T-cell (primary cell): ENCODE data around the gene FSHR. TPM values are rescaled to one million over a fixed set of nuclear protein-coding genes. Genes with fewer than 3 reads are reported as not detected.

Source experiments
- ATAC-seq, 4 experiments: fragments of 200-7000 bp in 3 of 4; fragments of 150-1000 bp in 1 of 4; cut with Tn5 transposase; replicated peaks in 1 of 4; 1 replicate in 3 of 4; 2 replicates in 1 of 4; pipeline ENCODE4 v1.10.0; 2021; ENCODE audit warnings: moderate library complexity in 3 of 4, mild to moderate bottlenecking in 2 of 4, moderate number of reproducible peaks in 1 of 4
- CTCF ChIA-PET, 2 donors: fragments of 300-600 bp; sonication (Branson Sonifier 250); formaldehyde crosslinking; loops; one replicate each; lab custom pipeline; 2022; ENCODE audit warnings: antibody characterized with exemption in 2 of 2; lab: Charles Lee
- POLR2A ChIA-PET, 2 donors: fragments of 300-600 bp; sonication (Branson Sonifier 250); formaldehyde crosslinking; loops; one replicate each; lab custom pipeline; 2022; ENCODE audit warnings: antibody characterized with exemption in 2 of 2; lab: Charles Lee
- DNase-seq, 35 experiments: peaks; one replicate each; pipeline versions ENCODE4 v3.0.0 to v3.0.0-alpha.2; 2013 to 2023
- H3K27ac ChIP-seq: one replicate; pipeline ENCODE4 v1.5.1; 2013; ENCODE audit warnings: low read length
- H3K27me3 ChIP-seq, 2 experiments: replicated peaks in 1 of 2; 1 replicate in 1 of 2; 2 replicates in 1 of 2; pipeline versions ENCODE4 v1.6.1 to v1.7.0; 2013; ENCODE audit warnings: low read length in 1 of 2, mixed read lengths in 1 of 2; ENCODE audit not compliant: control insufficient read depth in 2 of 2, insufficient read depth in 2 of 2; ENCODE audit errors: extremely low read depth in 1 of 2
- H3K36me3 ChIP-seq, 2 donors: 1 replicate in 1 of 2; 2 replicates in 1 of 2; pipeline versions ENCODE4 v1.6.1 to v1.7.0; 2013; ENCODE audit warnings: low read length in 1 of 2; ENCODE audit not compliant: control insufficient read depth in 2 of 2, insufficient read depth in 1 of 2; ENCODE audit errors: extremely low read depth in 1 of 2
- H3K4me1 ChIP-seq, 2 experiments: 1 replicate in 1 of 2; 2 replicates in 1 of 2; pipeline versions ENCODE4 v1.6.1 to v1.7.0; 2013; ENCODE audit warnings: low read length in 2 of 2, mixed read lengths in 1 of 2; ENCODE audit not compliant: insufficient read depth in 2 of 2, control insufficient read depth in 1 of 2; ENCODE audit errors: extremely low read depth in 1 of 2
- H3K4me3 ChIP-seq, 2 donors: 1 replicate in 1 of 2; 2 replicates in 1 of 2; pipeline versions ENCODE4 v1.5.1 to v1.7.0; 2013; ENCODE audit warnings: mild to moderate bottlenecking in 2 of 2, low read length in 1 of 2, moderate library complexity in 1 of 2; ENCODE audit not compliant: control insufficient read depth in 1 of 2; ENCODE audit errors: extremely low read depth in 1 of 2
- H3K9me3 ChIP-seq: 2 replicates; pipeline ENCODE4 v1.7.0; 2013
- H3K27ac Mint-ChIP-seq, 2 donors: one replicate each; pipeline ENCODE4 v1.8.0; 2020 to 2021; ENCODE audit warnings: mild to moderate bottlenecking in 2 of 2, mixed read lengths in 2 of 2
- H3K27me3 Mint-ChIP-seq, 2 donors: one replicate each; pipeline ENCODE4 v1.8.0; 2021 to 2022; ENCODE audit warnings: mixed read lengths in 2 of 2
- H3K36me3 Mint-ChIP-seq: one replicate; pipeline ENCODE4 v1.8.0; 2021; ENCODE audit warnings: mixed read lengths
- H3K4me1 Mint-ChIP-seq, 3 donors: one replicate each; pipeline ENCODE4 v1.8.0; 2020 to 2022; ENCODE audit warnings: mixed read lengths in 3 of 3, mild to moderate bottlenecking in 1 of 3
- H3K4me3 Mint-ChIP-seq, 3 donors: one replicate each; pipeline ENCODE4 v1.8.0; 2020 to 2022; ENCODE audit warnings: mild to moderate bottlenecking in 3 of 3, mixed read lengths in 3 of 3, moderate library complexity in 3 of 3
- H3K9me3 Mint-ChIP-seq, 3 donors: one replicate each; pipeline ENCODE4 v1.8.0; 2020 to 2022; ENCODE audit warnings: mixed read lengths in 3 of 3
- WGBS: methylation state at CpG from one replicate; pipeline ENCODE4 v1.1.5; 2013; ENCODE audit warnings: missing lambda C conversion rate; ENCODE audit not compliant: insufficient coverage; 5-methylcytosine and 5-hydroxymethylcytosine counted together
- total RNA-seq, 35 experiments: library from RNA in 6 of 35; stranded (reverse) in 6 of 35; fragments of 120-200 nt in 1 of 35; gene quantifications; one replicate each; pipeline versions ENCODE4 v1.2.1 to v1.2.4 and lab custom pipeline; 2013 to 2026

Gene FSHR
- total RNA-seq (not detected), total RNA-seq (lab: John Stamatoyannopoulos, UW) (0 to 0.08 (median 0) reads per million in 29 experiments)
- total RNA-seq (2013) = not detected

- Histone ChIP-seq H3K4me3 (no peak within 1 kb of the TSS), H3K27me3 (no peaks in the 10 kb centered on the region), H3K4me1 (no peaks in the 10 kb centered on the region), H3K9me3 (no peaks in the 10 kb centered on the region), H3K27ac (no peak within 1 kb of the TSS), H3K36me3 (no peaks in the 10 kb centered on the region)
- Mint-ChIP-seq H3K27me3 (no peaks in the 10 kb centered on the region), H3K4me1 (no peaks in the 10 kb centered on the region), H3K4me3 (no peak within 1 kb of the TSS), H3K27ac (no peak within 1 kb of the TSS), H3K36me3 (no peaks in the 10 kb centered on the region), H3K9me3 (peaks cover 0 to 5% (median 4%) of the 10 kb centered on the region in 3 donors)
- DNase-seq (no peak), ATAC-seq (no peak)
- CTCF ChIA-PET = no interaction called here
- 85% methylated on average over 2 of the region's 4 CpGs for WGBS
- POLR2A ChIA-PET = no interaction called here
These were observed at the start of gene FSHR for GRCh38 chr2:49154140-49154539. FSHR (minus strand) TSS chr2:49154515; CDS start chr2:49154417, 98 bp downstream.

GRCh38 chr2:49199266-49199665 is 45.0 kb upstream of the FSHR start:
- DNase-seq (no peak), ATAC-seq (no peak)
- Histone ChIP-seq H3K4me1 (no peaks in the 10 kb centered on the region), H3K4me3 (no peak overlapping the region), H3K27me3 (no peaks in the 10 kb centered on the region), H3K9me3 (no peaks in the 10 kb centered on the region), H3K36me3 (no peaks in the 10 kb centered on the region), H3K27ac (no peak overlapping the region)
- peaks cover 0 to 4% (median 0%) of the 10 kb centered on the region in 3 donors for H3K9me3 Mint-ChIP-seq
- H3K27me3 Mint-ChIP-seq = no peaks in the 10 kb centered on the region
- no peaks in the 10 kb centered on the region for H3K36me3 Mint-ChIP-seq
- no peaks in the 10 kb centered on the region for H3K4me1 Mint-ChIP-seq
- WGBS = no CpG with 5 or more reads among the region's 2 CpGs
- H3K27ac Mint-ChIP-seq = no peak overlapping the region
- ChIA-PET POLR2A (no interaction called here), CTCF (no interaction called here)
- H3K4me3 Mint-ChIP-seq = no peak overlapping the region

GRCh38 chr2:49194701-49195100 is 40.4 kb upstream of the FSHR start:
- no peaks in the 10 kb centered on the region for H3K36me3 ChIP-seq
- H3K27ac ChIP-seq = no peak overlapping the region
- no peaks in the 10 kb centered on the region for H3K9me3 ChIP-seq
- no peak for DNase-seq
- no peaks in the 10 kb centered on the region for H3K27me3 ChIP-seq
- ChIA-PET POLR2A (no interaction called here), CTCF (no interaction called here)
- 80% methylated on average over 1 of the region's 1 CpG for WGBS
- H3K4me3 ChIP-seq = no peak overlapping the region
- Mint-ChIP-seq H3K4me3 (no peak overlapping the region), H3K27me3 (no peaks in the 10 kb centered on the region), H3K36me3 (no peaks in the 10 kb centered on the region), H3K27ac (no peak overlapping the region), H3K4me1 (no peaks in the 10 kb centered on the region), H3K9me3 (peaks cover 0 to 11% (median 4%) of the 10 kb centered on the region in 3 donors)
- ATAC-seq = no peak
- no peaks in the 10 kb centered on the region for H3K4me1 ChIP-seq

- no peaks in the 10 kb centered on the region for H3K27me3 ChIP-seq
- no peaks in the 10 kb centered on the region for H3K36me3 ChIP-seq
- no peaks in the 10 kb centered on the region for H3K9me3 ChIP-seq
- no peak overlapping the region for H3K27ac ChIP-seq
- H3K4me3 Mint-ChIP-seq = no peak overlapping the region
- ATAC-seq (no peak), DNase-seq (no peak)
- no peak overlapping the region for H3K4me3 ChIP-seq
- no CpG with 5 or more reads among the region's 1 CpG for WGBS
- no peaks in the 10 kb centered on the region for H3K4me1 Mint-ChIP-seq
- peaks cover 1 to 14% (median 4%) of the 10 kb centered on the region in 3 donors for H3K9me3 Mint-ChIP-seq
- CTCF ChIA-PET = no interaction called here
- POLR2A ChIA-PET = no interaction called here
- H3K36me3 Mint-ChIP-seq = no peaks in the 10 kb centered on the region
- H3K27ac Mint-ChIP-seq = no peak overlapping the region
- no peaks in the 10 kb centered on the region for H3K27me3 Mint-ChIP-seq
- no peaks in the 10 kb centered on the region for H3K4me1 ChIP-seq
These were observed 37.7 kb upstream of the FSHR start for GRCh38 chr2:49192036-49192435.

- no peaks in the 10 kb centered on the region for H3K36me3 ChIP-seq
- POLR2A ChIA-PET = no interaction called here
- no CpG with 5 or more reads among the region's 4 CpGs for WGBS
- no peaks in the 10 kb centered on the region for H3K27me3 ChIP-seq
- no peak overlapping the region for H3K27ac ChIP-seq
- no peak overlapping the region for H3K4me3 ChIP-seq
- ATAC-seq (no peak), DNase-seq (no peak)
- CTCF ChIA-PET = no interaction called here
- no peaks in the 10 kb centered on the region for H3K4me1 ChIP-seq
- H3K9me3 ChIP-seq = no peaks in the 10 kb centered on the region
- Mint-ChIP-seq H3K9me3 (peaks cover 0 to 22% (median 6%) of the 10 kb centered on the region in 3 donors), H3K4me1 (no peaks in the 10 kb centered on the region), H3K4me3 (no peak overlapping the region), H3K27me3 (no peaks in the 10 kb centered on the region), H3K36me3 (no peaks in the 10 kb centered on the region), H3K27ac (no peak overlapping the region)
These were observed 35.4 kb upstream of the FSHR start for GRCh38 chr2:49189512-49190225.

GRCh38 chr2:49186050-49186648 is 31.8 kb upstream of the FSHR start:
- H3K4me1 Mint-ChIP-seq = no peaks in the 10 kb centered on the region
- no peak overlapping the region for H3K27ac Mint-ChIP-seq
- ATAC-seq = no peak
- Histone ChIP-seq H3K27me3 (no peaks in the 10 kb centered on the region), H3K4me1 (no peaks in the 10 kb centered on the region), H3K9me3 (no peaks in the 10 kb centered on the region), H3K4me3 (no peak overlapping the region), H3K27ac (no peak overlapping the region), H3K36me3 (no peaks in the 10 kb centered on the region)
- 80% methylated on average over 5 of the region's 10 CpGs for WGBS
- ChIA-PET POLR2A (no interaction called here), CTCF (no interaction called here)
- H3K27me3 Mint-ChIP-seq = no peaks in the 10 kb centered on the region
- peaks cover 0 to 17% (median 8%) of the 10 kb centered on the region in 3 donors for H3K9me3 Mint-ChIP-seq
- H3K36me3 Mint-ChIP-seq = no peaks in the 10 kb centered on the region
- DNase-seq = no peak
- H3K4me3 Mint-ChIP-seq = no peak overlapping the region
